CD4-positive, alpha-beta T cell treated with Interleukin-17A for 1 hour (primary cell): Measurements from ENCODE around the gene SHISAL1.

Experiments
- DNase-seq: peaks from one replicate; pipeline ENCODE4 v3.0.0-alpha.2; 2020

Gene SHISAL1

GRCh38 chr22:44298406-44299091, 14.2 kb downstream of the SHISAL1 start:
- no peak for DNase-seq

GRCh38 chr22:44297470-44298061, 15.2 kb downstream of the SHISAL1 start:
- DNase-seq = no peak

- no peak for DNase-seq
Observed at GRCh38 chr22:44295406-44295805, 17.3 kb downstream of the SHISAL1 start.

GRCh38 chr22:44293876-44294275, 18.9 kb downstream of the SHISAL1 start:
- DNase-seq = no peak

GRCh38 chr22:44293034-44293433, 19.7 kb downstream of the SHISAL1 start:
- DNase-seq = no peak

- no peak for DNase-seq
Observed at GRCh38 chr22:44292521-44292920, 20.2 kb downstream of the SHISAL1 start.

GRCh38 chr22:44291674-44292360, 20.9 kb downstream of the SHISAL1 start:
- no peak for DNase-seq

GRCh38 chr22:44291265-44291664, 21.5 kb downstream of the SHISAL1 start:
- no peak for DNase-seq

- no peak for DNase-seq
Observed at GRCh38 chr22:44289414-44290171, 23.2 kb downstream of the SHISAL1 start.

GRCh38 chr22:44288913-44289312, 23.8 kb downstream of the SHISAL1 start:
- DNase-seq = no peak

GRCh38 chr22:44287741-44288140, 25.0 kb downstream of the SHISAL1 start:
- DNase-seq = no peak

GRCh38 chr22:44287121-44287693, 25.5 kb downstream of the SHISAL1 start:
- DNase-seq = no peak

GRCh38 chr22:44286646-44287045, 26.1 kb downstream of the SHISAL1 start:
- no peak for DNase-seq

- DNase-seq = no peak
Observed at GRCh38 chr22:44284711-44285110, 28.0 kb downstream of the SHISAL1 start.

- DNase-seq = no peak
Observed at GRCh38 chr22:44281768-44282637, 30.7 kb downstream of the SHISAL1 start.

GRCh38 chr22:44280665-44281188, 32.0 kb downstream of the SHISAL1 start:
- no peak for DNase-seq

- DNase-seq = no peak
Observed at GRCh38 chr22:44279069-44279360, 33.7 kb downstream of the SHISAL1 start.

GRCh38 chr22:44278243-44279068, 34.3 kb downstream of the SHISAL1 start:
- no peak for DNase-seq

- DNase-seq = no peak
Observed at GRCh38 chr22:44277386-44278135, 35.2 kb downstream of the SHISAL1 start.

GRCh38 chr22:44276706-44277356, 35.9 kb downstream of the SHISAL1 start:
- DNase-seq = no peak
